MM.1S (cell line): ENCODE data around the gene NUP214.
A peak's percentile ranks its signal among the peaks of the same experiment; 100 is the strongest.

Experiments
- DNase-seq: peaks from one replicate; pipeline ENCODE4 v3.0.0-alpha.2; 2015
- H2AFZ ChIP-seq: fragments of 300-600 bp; sonication (generic); 2 replicates; pipeline ENCODE4 v1.6.0; 2016; ENCODE audit warnings: antibody characterized with exemption, low read length
- H3F3A ChIP-seq: fragments of 300-600 bp; sonication (generic); 2 replicates; pipeline ENCODE4 v1.6.1; 2016; ENCODE audit warnings: mild to moderate bottlenecking, antibody characterized with exemption, low read length, moderate library complexity, mixed read lengths; ENCODE audit not compliant: insufficient read depth
- H3K27ac ChIP-seq: fragments of 300-600 bp; sonication (generic); 2 replicates; pipeline ENCODE4 v1.5.1; 2016; ENCODE audit warnings: mild to moderate bottlenecking, low read length
- H3K27me3 ChIP-seq: fragments of 300-600 bp; sonication (generic); replicated peaks from 2 replicates; pipeline ENCODE4 v1.6.0; 2016; ENCODE audit warnings: low read length; ENCODE audit not compliant: insufficient read depth
- H3K36me3 ChIP-seq: fragments of 300-600 bp; sonication (generic); replicated peaks from 2 replicates; pipeline ENCODE4 v1.6.1; 2016; ENCODE audit warnings: mild to moderate bottlenecking, low read length, mixed read lengths; ENCODE audit not compliant: insufficient read depth
- H3K4me1 ChIP-seq: fragments of 300-600 bp; sonication (generic); 2 replicates; pipeline ENCODE4 v1.6.1; 2016; ENCODE audit warnings: low read length, mixed read lengths
- H3K4me2 ChIP-seq: fragments of 300-600 bp; sonication (generic); 2 replicates; pipeline ENCODE4 v1.6.0; 2016; ENCODE audit warnings: low read depth, low read length
- H3K4me3 ChIP-seq: fragments of 300-600 bp; sonication (generic); 2 replicates; pipeline ENCODE4 v1.5.1; 2016; ENCODE audit warnings: low read length, mixed read lengths
- H3K79me2 ChIP-seq: fragments of 300-600 bp; sonication (generic); 2 replicates; pipeline ENCODE4 v1.6.1; 2016; ENCODE audit warnings: mixed run types, low read length, mixed read lengths
- H3K9ac ChIP-seq: fragments of 300-600 bp; sonication (generic); 2 replicates; pipeline ENCODE4 v1.6.1; 2016; ENCODE audit warnings: low read length, mixed read lengths
- H3K9me2 ChIP-seq: fragments of 300-600 bp; sonication (generic); replicated peaks from 2 replicates; pipeline ENCODE4 v1.6.1; 2016; ENCODE audit warnings: mild to moderate bottlenecking, low read length, mixed read lengths; ENCODE audit not compliant: insufficient read depth
- H3K9me3 ChIP-seq: fragments of 300-600 bp; sonication (generic); replicated peaks from 2 replicates; pipeline ENCODE4 v1.6.1; 2016; ENCODE audit warnings: mild to moderate bottlenecking, low read length, mixed read lengths; ENCODE audit not compliant: insufficient read depth
- H4K20me1 ChIP-seq: fragments of 300-600 bp; sonication (generic); 2 replicates; pipeline ENCODE4 v1.6.1; 2016; ENCODE audit warnings: mild to moderate bottlenecking, low read length, moderate library complexity, mixed read lengths; ENCODE audit not compliant: insufficient read depth
- CTCF ChIP-seq: fragments of 300-600 bp; sonication (generic); IDR thresholded peaks from 2 replicates; pipeline ENCODE4 v1.5.1; 2016; ENCODE audit warnings: antibody characterized with exemption, low read length, mixed read lengths
- EZH2 ChIP-seq: fragments of 300-600 bp; sonication (generic); optimal IDR thresholded peaks from 2 replicates; pipeline ENCODE3; 2017; ENCODE audit warnings: low read depth, mild to moderate bottlenecking, antibody characterized with exemption, low read length, mixed read lengths
- EZH2phosphoT487 ChIP-seq: fragments of 300-600 bp; sonication (generic); IDR thresholded peaks from 2 replicates; pipeline ENCODE4 v1.6.1; 2018; ENCODE audit warnings: antibody characterized with exemption, low read length

NUP214 gene

GRCh38 chr9:131246618-131247017, 121.2 kb downstream of the NUP214 start:
- H4K20me1 ChIP-seq, result no peaks in the 10 kb centered on the region
- H3K9me3 ChIP-seq, result no peaks in the 10 kb centered on the region
- H3K4me1 ChIP-seq, result peaks cover 8% of the 10 kb centered on the region
- no peaks in the 10 kb centered on the region for H3K27me3 ChIP-seq
- H2AFZ ChIP-seq, result no peak overlapping the region
- no peaks in the 10 kb centered on the region for H3K9me2 ChIP-seq
- H3K79me2 ChIP-seq, result peaks cover 2% of the 10 kb centered on the region
- peaks cover 12% of the 10 kb centered on the region for H3F3A ChIP-seq
- TF ChIP-seq EZH2, result no peak
- TF ChIP-seq CTCF, result no peak
- TF ChIP-seq EZH2phosphoT487, result no peak
- no peak overlapping the region for H3K27ac ChIP-seq
- no peak overlapping the region for H3K9ac ChIP-seq
- H3K4me3 ChIP-seq, result no peak overlapping the region
- no peak for DNase-seq
- H3K36me3 ChIP-seq, result no peaks in the 10 kb centered on the region
- H3K4me2 ChIP-seq, result no peak overlapping the region

- Histone ChIP-seq H2AFZ (peak overlapping the region; percentile 29), H3K9me2 (no peaks in the 10 kb centered on the region), H3K27ac (peak overlapping the region; percentile 91), H3K4me3 (peak overlapping the region; percentile 70), H3K9ac (peak overlapping the region; percentile 68), H3K4me1 (peaks cover 50% of the 10 kb centered on the region), H3K36me3 (no peaks in the 10 kb centered on the region), H3K4me2 (peak overlapping the region; percentile 93), H3K79me2 (peaks cover 10% of the 10 kb centered on the region), H4K20me1 (no peaks in the 10 kb centered on the region), H3F3A (peaks cover 55% of the 10 kb centered on the region), H3K27me3 (no peaks in the 10 kb centered on the region), H3K9me3 (no peaks in the 10 kb centered on the region)
- TF ChIP-seq CTCF (no peak), EZH2 (no peak), EZH2phosphoT487 (no peak)
- no peak for DNase-seq
Observed at GRCh38 chr9:131252120-131252519, 126.7 kb downstream of the NUP214 start.

DNA sequence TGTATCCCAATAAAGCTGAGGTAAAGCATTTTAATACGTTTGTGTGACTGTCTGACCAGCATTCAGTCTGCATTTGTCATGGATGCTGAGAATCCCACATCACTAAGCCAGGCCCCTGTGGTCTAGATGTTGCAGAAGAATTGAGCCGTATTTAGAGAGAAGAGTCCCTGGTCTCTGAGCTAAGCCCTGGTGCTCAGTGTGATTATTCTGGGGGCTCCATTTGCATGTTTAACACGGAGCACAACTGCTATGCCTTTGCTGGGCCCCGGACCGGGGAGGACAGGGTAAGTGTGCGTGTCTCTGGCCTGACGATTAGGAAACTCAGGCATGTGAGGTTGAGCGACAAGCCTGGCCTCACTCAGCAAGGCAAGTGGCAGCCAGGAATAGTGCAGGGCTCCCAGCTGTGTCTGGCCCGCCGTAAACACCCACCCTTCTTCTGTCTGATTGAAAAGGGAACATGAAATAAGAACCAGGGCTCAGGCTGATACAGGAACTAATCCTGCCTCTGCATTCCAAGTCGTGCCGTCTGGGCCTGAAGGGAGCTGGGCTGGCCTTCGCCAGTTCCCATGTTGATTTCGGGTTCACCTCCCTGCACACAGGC, 128.6 kb downstream of the NUP214 start:
- peaks cover 19% of the 10 kb centered on the region for H3K79me2 ChIP-seq
- H3K27me3 ChIP-seq, result no peaks in the 10 kb centered on the region
- H3K9me2 ChIP-seq, result no peaks in the 10 kb centered on the region
- no peaks in the 10 kb centered on the region for H3K9me3 ChIP-seq
- no peaks in the 10 kb centered on the region for H3K36me3 ChIP-seq
- peak overlapping the region; percentile 91; the same call in 1 of the 2 replicates for H3K27ac ChIP-seq
- H2AFZ ChIP-seq, result no peak overlapping the region
- TF ChIP-seq EZH2phosphoT487 (no peak), EZH2 (no peak), CTCF (no peak)
- no peak overlapping the region for H3K9ac ChIP-seq
- no peaks in the 10 kb centered on the region for H4K20me1 ChIP-seq
- peaks cover 53% of the 10 kb centered on the region for H3K4me1 ChIP-seq
- DNase-seq, result no peak
- H3K4me3 ChIP-seq, result no peak overlapping the region
- no peak overlapping the region for H3K4me2 ChIP-seq
- H3F3A ChIP-seq, result peaks cover 64% of the 10 kb centered on the region
